ENCODE data around the gene OTUD7B. TPM values are rescaled to one million over a fixed set of nuclear protein-coding genes. Genes with fewer than 3 reads are reported as not detected.
A peak's percentile ranks its signal among the peaks of the same experiment; 100 is the strongest.

The OTUD7B gene
- total RNA-seq, 1 experiment from 2014 or later, result 19.6 TPM

DNA sequence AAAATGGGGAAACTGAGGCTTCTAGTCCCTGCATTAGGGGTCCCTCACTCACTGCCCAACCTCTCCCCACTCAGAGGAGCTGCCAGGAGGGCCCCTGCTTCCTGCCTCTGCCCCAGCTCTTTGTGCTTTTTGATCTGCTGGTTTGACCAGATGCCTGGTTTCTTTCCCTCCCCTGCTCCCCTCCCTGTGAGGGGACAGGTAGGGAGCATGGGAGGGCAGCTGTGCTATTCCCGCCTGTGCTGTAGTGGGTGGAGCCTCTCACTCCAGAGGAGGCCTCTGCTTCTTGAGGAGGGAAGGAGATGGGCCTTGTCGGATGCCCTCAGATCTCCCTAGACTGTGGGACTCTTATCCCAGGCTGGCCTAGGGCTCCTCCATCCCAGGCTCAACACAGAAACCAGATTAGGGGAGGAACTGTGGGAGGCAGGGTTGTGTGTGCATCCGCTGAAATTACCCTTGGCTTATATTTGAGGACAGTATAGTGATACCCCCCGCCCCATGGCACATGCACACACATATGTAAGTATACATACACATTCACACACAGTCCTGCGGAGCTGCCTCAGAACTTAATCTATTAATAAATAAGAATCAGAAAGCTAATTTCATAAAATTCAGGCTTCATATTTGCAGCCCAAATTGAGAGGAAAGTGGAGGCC, 106.6 kb downstream of the OTUD7B start:
- TF ChIP-seq, protein P1, sequence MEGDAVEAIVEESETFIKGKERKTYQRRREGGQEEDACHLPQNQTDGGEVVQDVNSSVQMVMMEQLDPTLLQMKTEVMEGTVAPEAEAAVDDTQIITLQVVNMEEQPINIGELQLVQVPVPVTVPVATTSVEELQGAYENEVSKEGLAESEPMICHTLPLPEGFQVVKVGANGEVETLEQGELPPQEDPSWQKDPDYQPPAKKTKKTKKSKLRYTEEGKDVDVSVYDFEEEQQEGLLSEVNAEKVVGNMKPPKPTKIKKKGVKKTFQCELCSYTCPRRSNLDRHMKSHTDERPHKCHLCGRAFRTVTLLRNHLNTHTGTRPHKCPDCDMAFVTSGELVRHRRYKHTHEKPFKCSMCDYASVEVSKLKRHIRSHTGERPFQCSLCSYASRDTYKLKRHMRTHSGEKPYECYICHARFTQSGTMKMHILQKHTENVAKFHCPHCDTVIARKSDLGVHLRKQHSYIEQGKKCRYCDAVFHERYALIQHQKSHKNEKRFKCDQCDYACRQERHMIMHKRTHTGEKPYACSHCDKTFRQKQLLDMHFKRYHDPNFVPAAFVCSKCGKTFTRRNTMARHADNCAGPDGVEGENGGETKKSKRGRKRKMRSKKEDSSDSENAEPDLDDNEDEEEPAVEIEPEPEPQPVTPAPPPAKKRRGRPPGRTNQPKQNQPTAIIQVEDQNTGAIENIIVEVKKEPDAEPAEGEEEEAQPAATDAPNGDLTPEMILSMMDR (IDR thresholded peaks at IDR 0.05; ENCODE audit: insufficient read depth in 1 of 2, low read depth in 1 of 2, low read length in 1 of 2, severe bottlenecking in 1 of 2, unreplicated experiment in 1 of 2), result no peak
- Histone ChIP-seq H3K9me3 (no peaks in the 10 kb centered on the region), H3K36me3 (ENCODE audit: control insufficient read depth, insufficient read depth, low read length) (no peaks in the 10 kb centered on the region), H3K4me1 (peaks cover 27% of the 10 kb centered on the region), H3K4me3 (ENCODE audit: low read depth, low read length) (no peak overlapping the region), H3K27me3 (replicated peaks; ENCODE audit: control insufficient read depth, insufficient read depth, low read length) (no peaks in the 10 kb centered on the region)
- Mint-ChIP-seq H3K27ac (ENCODE audit: unreplicated experiment) (no peak overlapping the region), H3K9me3 (ENCODE audit: unreplicated experiment) (no peaks in the 10 kb centered on the region), H3K4me3 (ENCODE audit: unreplicated experiment) (no peak overlapping the region), H3K4me1 (ENCODE audit: low read depth, unreplicated experiment) (peaks cover 44% of the 10 kb centered on the region), H3K27me3 (ENCODE audit: insufficient read depth, unreplicated experiment) (no peaks in the 10 kb centered on the region), H3K36me3 (ENCODE audit: insufficient read depth, unreplicated experiment) (peaks cover 16% of the 10 kb centered on the region)
- POLR2A ChIA-PET, result interaction anchor here (1.5 kb wide), 1 partner anchor 16 kb away, joined by 10 read pairs; a partner anchor contains a TSS
- DNase-seq, result peak; percentile 55 to 66
- intact Hi-C loops (cut with micrococcal nuclease; ENCODE audit: unreplicated experiment), result no loop called here
- CTCF ChIA-PET, result no interaction called here
- BruUV-seq (replicated peaks), result no TSS peak

DNA sequence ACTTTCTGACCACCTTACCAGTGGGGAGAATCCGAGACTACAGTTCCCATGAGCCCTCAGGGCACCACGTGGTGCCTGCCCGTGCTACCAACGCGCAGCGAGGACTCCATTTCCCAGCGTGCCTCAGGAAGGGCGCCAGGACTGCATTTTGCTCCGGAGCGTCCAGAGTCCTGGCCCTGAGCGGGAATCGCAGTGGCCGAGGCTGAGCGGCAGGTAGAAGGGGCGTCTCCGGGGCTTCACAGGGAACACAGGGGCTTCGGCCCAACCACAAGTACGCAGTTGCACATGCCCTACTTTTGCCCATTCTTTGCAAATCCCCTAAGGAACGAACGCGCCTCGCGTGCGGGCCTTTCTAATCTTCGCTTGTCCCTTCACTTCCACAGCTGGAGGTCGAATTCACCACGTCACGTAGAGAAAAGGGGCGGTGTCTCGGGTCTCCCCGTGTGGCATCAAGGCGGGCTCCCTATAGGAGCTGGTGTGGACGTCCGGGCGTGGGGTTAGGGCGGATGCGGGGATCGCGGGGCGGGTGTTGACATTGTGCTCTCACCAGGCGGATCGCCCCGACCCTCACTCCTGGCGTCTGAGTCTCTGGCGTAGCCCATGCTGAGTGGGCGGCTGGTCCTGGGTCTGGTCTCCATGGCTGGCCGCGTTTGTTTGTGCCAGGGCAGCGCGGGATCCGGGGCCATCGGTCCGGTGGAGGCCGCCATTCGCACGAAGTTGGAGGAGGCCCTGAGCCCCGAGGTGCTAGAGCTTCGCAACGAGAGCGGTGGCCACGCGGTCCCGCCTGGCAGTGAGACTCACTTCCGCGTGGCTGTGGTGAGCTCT, 110.9 kb downstream of the OTUD7B start, which contains the start of gene BOLA1:
BOLA1 (plus strand) TSS at position 109 of the 825 bp plus-strand sequence; CDS start at position 601, 492 bp downstream.
- TSS peak; percentile 43 for BruUV-seq (replicated peaks)
- peaks cover 10% of the 10 kb centered on the region for H3K4me1 ChIP-seq
- TF ChIP-seq, protein P1 (IDR thresholded peaks at IDR 0.05; ENCODE audit: insufficient read depth in 1 of 2, low read depth in 1 of 2, low read length in 1 of 2, severe bottlenecking in 1 of 2, unreplicated experiment in 1 of 2), result peak in 1 of 2 experiments; percentile 0
- peaks cover 30% of the 10 kb centered on the region for H3K4me1 Mint-ChIP-seq (ENCODE audit: low read depth, unreplicated experiment)
- no peaks in the 10 kb centered on the region for H3K9me3 ChIP-seq
- intact Hi-C loops (cut with micrococcal nuclease; ENCODE audit: unreplicated experiment), result loop anchor here (1.0 to 2.0 kb wide), 3 partner anchors 28 to 151 kb away; partner anchors contain the start of gene SF3B4
- H3K36me3 Mint-ChIP-seq (ENCODE audit: insufficient read depth, unreplicated experiment), result peaks cover 10% of the 10 kb centered on the region
- H3K4me3 Mint-ChIP-seq (ENCODE audit: unreplicated experiment), result peak within 1 kb of the TSS; percentile 89
- ChIA-PET POLR2A (interaction anchor here (1.4 to 1.5 kb wide), 3 partner anchors 12 to 38 kb away, joined by 4 to 30 read pairs (median 6); partner anchors contain the start of gene MTMR11), CTCF (interaction anchor here (1.4 kb wide), 1 partner anchor 43 kb away, joined by 4 read pairs; no protein-coding TSS in a partner anchor)
- peak; percentile 93 to 95 for DNase-seq
- H3K27me3 ChIP-seq (replicated peaks; ENCODE audit: control insufficient read depth, insufficient read depth, low read length), result no peaks in the 10 kb centered on the region
- peak within 1 kb of the TSS; percentile 93 for H3K27ac Mint-ChIP-seq (ENCODE audit: unreplicated experiment)
- peak within 1 kb of the TSS; percentile 76 for H3K4me3 ChIP-seq (ENCODE audit: low read depth, low read length)
- no peaks in the 10 kb centered on the region for H3K36me3 ChIP-seq (ENCODE audit: control insufficient read depth, insufficient read depth, low read length)
- no peaks in the 10 kb centered on the region for H3K27me3 Mint-ChIP-seq (ENCODE audit: insufficient read depth, unreplicated experiment)
- no peaks in the 10 kb centered on the region for H3K9me3 Mint-ChIP-seq (ENCODE audit: unreplicated experiment)

DNA sequence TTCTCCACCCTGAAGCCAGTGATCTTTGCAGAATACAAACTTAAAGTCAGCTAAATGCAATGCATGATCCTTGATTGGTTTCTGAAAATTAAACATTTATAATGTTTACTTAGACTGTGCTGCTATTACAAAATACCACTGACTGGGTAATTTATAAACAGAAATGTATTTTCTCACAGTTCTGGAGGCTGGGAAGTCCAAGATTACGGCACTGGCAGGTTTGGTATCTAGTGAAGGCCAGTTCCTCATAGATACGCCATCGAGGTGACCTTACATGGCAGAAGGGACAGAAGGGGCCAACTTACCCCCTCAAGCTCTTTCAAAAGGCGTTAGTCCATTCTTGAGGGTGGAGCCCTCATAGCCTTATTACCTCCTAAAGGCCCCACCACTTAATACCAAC, 114.0 kb downstream of the OTUD7B start:
- Histone ChIP-seq H3K4me3 (ENCODE audit: low read depth, low read length) (no peak overlapping the region), H3K27me3 (replicated peaks; ENCODE audit: control insufficient read depth, insufficient read depth, low read length) (no peaks in the 10 kb centered on the region), H3K9me3 (no peaks in the 10 kb centered on the region), H3K4me1 (peaks cover 5% of the 10 kb centered on the region), H3K36me3 (ENCODE audit: control insufficient read depth, insufficient read depth, low read length) (no peaks in the 10 kb centered on the region)
- no peaks in the 10 kb centered on the region for H3K9me3 Mint-ChIP-seq (ENCODE audit: unreplicated experiment)
- ChIA-PET CTCF (no interaction called here), POLR2A (no interaction called here)
- TF ChIP-seq, protein P1 (IDR thresholded peaks at IDR 0.05; ENCODE audit: insufficient read depth in 1 of 2, low read depth in 1 of 2, low read length in 1 of 2, severe bottlenecking in 1 of 2, unreplicated experiment in 1 of 2), result no peak
- H3K4me3 Mint-ChIP-seq (ENCODE audit: unreplicated experiment), result no peak overlapping the region
- H3K27me3 Mint-ChIP-seq (ENCODE audit: insufficient read depth, unreplicated experiment), result no peaks in the 10 kb centered on the region
- no peak for DNase-seq
- intact Hi-C loops (cut with micrococcal nuclease; ENCODE audit: unreplicated experiment), result no loop called here
- no TSS peak for BruUV-seq (replicated peaks)
- no peak overlapping the region for H3K27ac Mint-ChIP-seq (ENCODE audit: unreplicated experiment)
- H3K36me3 Mint-ChIP-seq (ENCODE audit: insufficient read depth, unreplicated experiment), result peaks cover 10% of the 10 kb centered on the region
- H3K4me1 Mint-ChIP-seq (ENCODE audit: low read depth, unreplicated experiment), result peaks cover 16% of the 10 kb centered on the region
